Measurements from ENCODE around the gene ARAF.
"Not testable (repeated sequence)": the region's sequence is repeated elsewhere in the genome, so short reads cannot be mapped to it uniquely, and the experiment has no call there.

The ARAF gene

GRCh38 chrX:47560934-47561658, at the start of gene ARAF:
TSS of gene ARAF (plus strand) at chrX:47561205. CDS start at chrX:47562968, 1,763 bp downstream.
- peak; percentile 98 for DNase-seq (ENCODE audit: low read depth)

GRCh38 chrX:47512383-47512782, 48.6 kb upstream of the ARAF start:
- not testable (repeated sequence) for DNase-seq (ENCODE audit: low read depth)

- DNase-seq (ENCODE audit: low read depth), result peak; percentile 35
Observed at GRCh38 chrX:47513034-47513965, 47.7 kb upstream of the ARAF start.

GRCh38 chrX:47514533-47515235, 46.3 kb upstream of the ARAF start:
- DNase-seq (ENCODE audit: low read depth), result peak; percentile 78

GRCh38 chrX:47515941-47516665, 44.9 kb upstream of the ARAF start:
- DNase-seq (ENCODE audit: low read depth), result peak; percentile 71

- no peak for DNase-seq (ENCODE audit: low read depth)
Observed at GRCh38 chrX:47518144-47518543, 42.9 kb upstream of the ARAF start.

GRCh38 chrX:47523297-47523696, 37.7 kb upstream of the ARAF start:
- DNase-seq (ENCODE audit: low read depth), result peak; percentile 76

- DNase-seq (ENCODE audit: low read depth), result no peak
Observed at GRCh38 chrX:47523713-47524166, 37.3 kb upstream of the ARAF start.

- DNase-seq (ENCODE audit: low read depth), result no peak
Observed at GRCh38 chrX:47529548-47529947, 31.5 kb upstream of the ARAF start.

- DNase-seq (ENCODE audit: low read depth), result no peak
Observed at GRCh38 chrX:47530049-47530448, 31.0 kb upstream of the ARAF start.

- peak; percentile 57 for DNase-seq (ENCODE audit: low read depth)
Observed at GRCh38 chrX:47539860-47540259, 21.1 kb upstream of the ARAF start.

GRCh38 chrX:47540754-47541538, 20.1 kb upstream of the ARAF start:
- peak; percentile 92 for DNase-seq (ENCODE audit: low read depth)

GRCh38 chrX:47543496-47543895, 17.5 kb upstream of the ARAF start:
- DNase-seq (ENCODE audit: low read depth), result no peak

GRCh38 chrX:47556045-47556623, 4.9 kb upstream of the ARAF start:
- peak; percentile 94 for DNase-seq (ENCODE audit: low read depth)

GRCh38 chrX:47558436-47558835, 2.6 kb upstream of the ARAF start:
- no peak for DNase-seq (ENCODE audit: low read depth)

- no peak for DNase-seq (ENCODE audit: low read depth)
Observed at GRCh38 chrX:47560179-47560933, 649 bp upstream of the ARAF start.

- no peak for DNase-seq (ENCODE audit: low read depth)
Observed at GRCh38 chrX:47561659-47562151, 700 bp downstream of the ARAF start.

- peak; percentile 44 for DNase-seq (ENCODE audit: low read depth)
Observed at GRCh38 chrX:47562615-47563243, 1.7 kb downstream of the ARAF start.

- DNase-seq (ENCODE audit: low read depth), result peak; percentile 65
Observed at GRCh38 chrX:47563801-47564315, 2.9 kb downstream of the ARAF start.
